ENCODE measurements around the gene HAT1. TPM values are rescaled to one million over a fixed set of nuclear protein-coding genes. Genes with fewer than 3 reads are reported as not detected.

HAT1 gene
- total RNA-seq, 2 experiments from 2014 or later: 20.3 to 22.6 TPM

GRCh38 chr2:171889808-171890207, 32.5 kb upstream of the HAT1 start:
- H3K4me3 ChIP-seq (ENCODE audit: low read length): no peak overlapping the region
- DNase-seq (no peak), ATAC-seq (ENCODE audit: poor library complexity) (no peak)
- ChIA-PET CTCF (no interaction called here), POLR2A (interaction anchor here (0.8 kb wide), 1 partner anchor 11 kb away, joined by 3 read pairs; no protein-coding TSS in a partner anchor)
- Mint-ChIP-seq H3K27ac (no peak overlapping the region), H3K4me1 (ENCODE audit: low read depth) (peaks cover 49% of the 10 kb centered on the region), H3K9me3 (no peaks in the 10 kb centered on the region), H3K27me3 (no peaks in the 10 kb centered on the region), H3K4me3 (no peak overlapping the region), H3K36me3 (ENCODE audit: low read depth) (peaks cover 45% of the 10 kb centered on the region)
- intact Hi-C loops (cut with DNase I, micrococcal nuclease): loop anchor here in 1 of 2 experiments (10.0 kb wide), 1 partner anchor 665 kb away; the partner anchor contains the start of gene PDK1
- peaks cover 6% of the 10 kb centered on the region for H3K36me3 ChIP-seq (ENCODE audit: insufficient read depth, low read length)
- no peaks in the 10 kb centered on the region for H3K9me3 ChIP-seq (ENCODE audit: control insufficient read depth in 1 of 2, insufficient read depth in 1 of 2, low read length in 2 of 2)
- H3K27me3 ChIP-seq (ENCODE audit: control insufficient read depth in 1 of 2, insufficient read depth in 2 of 2, low read length in 2 of 2): no peaks in the 10 kb centered on the region
- no peak overlapping the region for H3K27ac ChIP-seq (ENCODE audit: low read depth in 1 of 2, low read length in 2 of 2)
- TF ChIP-seq CTCF (IDR thresholded peaks at IDR 0.05): no peak
- peaks cover 6% of the 10 kb centered on the region for H3K4me1 ChIP-seq (ENCODE audit: insufficient read depth, low read length)

GRCh38 chr2:171893196-171893823, 29.0 kb upstream of the HAT1 start:
- H3K9me3 ChIP-seq (ENCODE audit: control insufficient read depth in 1 of 2, insufficient read depth in 1 of 2, low read length in 2 of 2): peaks cover 0 to 3% of the 10 kb centered on the region in 2 experiments
- peak overlapping the region; percentile 94 for H3K4me3 Mint-ChIP-seq
- intact Hi-C loops (cut with DNase I, micrococcal nuclease): loop anchor here in 1 of 2 experiments (10.0 kb wide), 1 partner anchor 661 kb away; the partner anchor contains the start of gene PDK1
- peak overlapping the region; percentile 80 for H3K27ac Mint-ChIP-seq
- no peaks in the 10 kb centered on the region for H3K27me3 Mint-ChIP-seq
- ATAC-seq (ENCODE audit: poor library complexity) (no peak), DNase-seq (no peak)
- peaks cover 6% of the 10 kb centered on the region for H3K4me1 ChIP-seq (ENCODE audit: insufficient read depth, low read length)
- ChIA-PET POLR2A (interaction anchor here (0.8 to 1.2 kb wide), 4 partner anchors 29 to 208 kb away, joined by 3 to 14 read pairs (median 4); partner anchors contain the start of genes DYNC1I2, HAT1 and METAP1D), CTCF (interaction anchor here (1.1 to 1.4 kb wide), 2 partner anchors 29 to 662 kb away, joined by 3 read pairs; partner anchors contain the start of gene HAT1)
- peaks cover 34% of the 10 kb centered on the region for H3K36me3 Mint-ChIP-seq (ENCODE audit: low read depth)
- peaks cover 0 to 1% of the 10 kb centered on the region in 2 experiments for H3K27me3 ChIP-seq (ENCODE audit: control insufficient read depth in 1 of 2, insufficient read depth in 2 of 2, low read length in 2 of 2)
- peaks cover 6% of the 10 kb centered on the region for H3K36me3 ChIP-seq (ENCODE audit: insufficient read depth, low read length)
- H3K27ac ChIP-seq (ENCODE audit: low read depth in 1 of 2, low read length in 2 of 2): no peak overlapping the region
- peaks cover 46% of the 10 kb centered on the region for H3K4me1 Mint-ChIP-seq (ENCODE audit: low read depth)
- no peak for TF ChIP-seq CTCF (IDR thresholded peaks at IDR 0.05)
- H3K4me3 ChIP-seq (ENCODE audit: low read length): peak overlapping the region; percentile 93
- no peaks in the 10 kb centered on the region for H3K9me3 Mint-ChIP-seq

- intact Hi-C loops (cut with DNase I, micrococcal nuclease): loop anchor here (2.0 to 10.0 kb wide), 4 partner anchors 27 to 661 kb away; partner anchors contain the start of genes HAT1 (in 1 of the 2), METAP1D (in 1 of the 2) and PDK1 (in 1 of the 2)
- peaks cover 6% of the 10 kb centered on the region for H3K4me1 ChIP-seq (ENCODE audit: insufficient read depth, low read length)
- peak within 1 kb of the TSS; percentile 80 for H3K27ac Mint-ChIP-seq
- peaks cover 44% of the 10 kb centered on the region for H3K4me1 Mint-ChIP-seq (ENCODE audit: low read depth)
- H3K27me3 Mint-ChIP-seq: no peaks in the 10 kb centered on the region
- DNase-seq (peak; percentile 43 to 87 (median 68)), ATAC-seq (ENCODE audit: poor library complexity) (peak; percentile 92)
- H3K27ac ChIP-seq (ENCODE audit: low read depth in 1 of 2, low read length in 2 of 2): peak within 1 kb of the TSS; percentile 21 to 33
- peak within 1 kb of the TSS; percentile 93 for H3K4me3 ChIP-seq (ENCODE audit: low read length)
- no peak for TF ChIP-seq CTCF (IDR thresholded peaks at IDR 0.05)
- H3K4me3 Mint-ChIP-seq: peak within 1 kb of the TSS; percentile 94
- ChIA-PET POLR2A (interaction anchor here (0.7 to 1.2 kb wide), 7 partner anchors 10 to 207 kb away, joined by 3 to 14 read pairs (median 4); partner anchors contain the start of genes DYNC1I2, HAT1 and METAP1D), CTCF (interaction anchor here (1.1 to 1.4 kb wide), 2 partner anchors 28 to 661 kb away, joined by 3 read pairs; partner anchors contain the start of gene HAT1)
- no peaks in the 10 kb centered on the region for H3K9me3 Mint-ChIP-seq
- peaks cover 0 to 3% of the 10 kb centered on the region in 2 experiments for H3K9me3 ChIP-seq (ENCODE audit: control insufficient read depth in 1 of 2, insufficient read depth in 1 of 2, low read length in 2 of 2)
- peaks cover 6% of the 10 kb centered on the region for H3K36me3 ChIP-seq (ENCODE audit: insufficient read depth, low read length)
- peaks cover 34% of the 10 kb centered on the region for H3K36me3 Mint-ChIP-seq (ENCODE audit: low read depth)
- H3K27me3 ChIP-seq (ENCODE audit: control insufficient read depth in 1 of 2, insufficient read depth in 2 of 2, low read length in 2 of 2): peaks cover 0 to 3% of the 10 kb centered on the region in 2 experiments
Observed at GRCh38 chr2:171893824-171894611, 28.2 kb upstream of the HAT1 start, which contains the start of gene SLC25A12. TSS of gene SLC25A12 (minus strand) at chr2:171894244. CDS start at chr2:171894214, 30 bp downstream.

Measured in CD4-positive, alpha-beta T cell (primary cell).